NB4 (cell line): ENCODE results near the gene GRK2.

Experiments
- DNase-seq: peaks from one replicate; pipeline ENCODE4 v3.0.0; 2010; ENCODE audit warnings: low read depth
- H3K4me3 ChIP-seq: one replicate; pipeline ENCODE4 v1.5.1; 2011; ENCODE audit warnings: mild to moderate bottlenecking, low read depth, low read length, moderate library complexity
- CTCF ChIP-seq: IDR thresholded peaks from one replicate; pipeline ENCODE4 v1.5.1; 2012; ENCODE audit warnings: low read depth, low read length
- MYC ChIP-seq: IDR thresholded peaks from 2 replicates; pipeline ENCODE4 v1.6.1; 2011; ENCODE audit warnings: low read depth, low read length
- POLR2A ChIP-seq: IDR thresholded peaks from 2 replicates; pipeline ENCODE4 v1.6.1; 2011; ENCODE audit warnings: mild to moderate bottlenecking; ENCODE audit not compliant: insufficient read length; ENCODE audit errors: extremely low read depth
- TF ChIP-seq, protein P1 (sequence below): IDR thresholded peaks from 2 replicates; pipeline ENCODE4 v1.6.1; 2011; ENCODE audit warnings: low read depth, low read length

Gene GRK2

DNA sequence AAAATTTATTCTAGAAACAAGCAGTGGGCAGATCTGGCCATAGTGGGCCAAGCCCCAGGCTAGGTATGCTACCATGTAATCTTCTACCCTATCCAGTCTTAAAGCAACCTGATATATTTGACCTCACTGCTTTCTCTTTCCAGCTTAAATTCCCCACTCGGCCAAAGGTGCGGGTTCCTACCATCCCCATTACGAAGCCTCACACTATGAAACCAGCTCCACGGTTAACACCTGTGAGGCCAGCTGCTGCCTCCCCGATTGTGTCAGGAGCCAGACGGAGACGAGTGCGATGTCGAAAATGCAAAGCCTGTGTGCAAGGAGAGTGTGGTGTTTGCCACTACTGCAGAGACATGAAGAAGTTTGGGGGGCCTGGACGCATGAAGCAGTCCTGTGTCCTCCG, 21.2 kb upstream of the GRK2 start:
- TF ChIP-seq, protein P1, sequence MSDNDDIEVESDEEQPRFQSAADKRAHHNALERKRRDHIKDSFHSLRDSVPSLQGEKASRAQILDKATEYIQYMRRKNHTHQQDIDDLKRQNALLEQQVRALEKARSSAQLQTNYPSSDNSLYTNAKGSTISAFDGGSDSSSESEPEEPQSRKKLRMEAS, result no peak
- no peak for TF ChIP-seq POLR2A
- TF ChIP-seq CTCF, result no peak
- TF ChIP-seq MYC, result no peak
- no peak for DNase-seq
- H3K4me3 ChIP-seq, result no peak overlapping the region

- DNase-seq, result no peak
- no peak for TF ChIP-seq POLR2A
- TF ChIP-seq, protein P1, result no peak
- no peak for TF ChIP-seq MYC
- TF ChIP-seq CTCF, result no peak
- no peak overlapping the region for H3K4me3 ChIP-seq
These were observed 18.2 kb upstream of the GRK2 start for GRCh38 chr11:67247946-67248550.

GRCh38 chr11:67248653-67249052, 17.6 kb upstream of the GRK2 start:
- TF ChIP-seq CTCF (no peak), POLR2A (no peak)
- TF ChIP-seq, protein P1, result no peak
- no peak for DNase-seq
- H3K4me3 ChIP-seq, result no peak overlapping the region

- H3K4me3 ChIP-seq, result no peak overlapping the region
- no peak for DNase-seq
- TF ChIP-seq, protein P1, result no peak
- TF ChIP-seq POLR2A (no peak), CTCF (no peak), MYC (no peak)
These were observed 15.9 kb upstream of the GRK2 start for GRCh38 chr11:67250059-67251043.

GRCh38 chr11:67251841-67252240, 14.4 kb upstream of the GRK2 start:
- H3K4me3 ChIP-seq, result no peak overlapping the region
- no peak for DNase-seq
- TF ChIP-seq POLR2A (no peak), MYC (no peak), CTCF (no peak)
- TF ChIP-seq, protein P1, result no peak
